ENCODE data around the gene NFASC.

NFASC gene

DNA sequence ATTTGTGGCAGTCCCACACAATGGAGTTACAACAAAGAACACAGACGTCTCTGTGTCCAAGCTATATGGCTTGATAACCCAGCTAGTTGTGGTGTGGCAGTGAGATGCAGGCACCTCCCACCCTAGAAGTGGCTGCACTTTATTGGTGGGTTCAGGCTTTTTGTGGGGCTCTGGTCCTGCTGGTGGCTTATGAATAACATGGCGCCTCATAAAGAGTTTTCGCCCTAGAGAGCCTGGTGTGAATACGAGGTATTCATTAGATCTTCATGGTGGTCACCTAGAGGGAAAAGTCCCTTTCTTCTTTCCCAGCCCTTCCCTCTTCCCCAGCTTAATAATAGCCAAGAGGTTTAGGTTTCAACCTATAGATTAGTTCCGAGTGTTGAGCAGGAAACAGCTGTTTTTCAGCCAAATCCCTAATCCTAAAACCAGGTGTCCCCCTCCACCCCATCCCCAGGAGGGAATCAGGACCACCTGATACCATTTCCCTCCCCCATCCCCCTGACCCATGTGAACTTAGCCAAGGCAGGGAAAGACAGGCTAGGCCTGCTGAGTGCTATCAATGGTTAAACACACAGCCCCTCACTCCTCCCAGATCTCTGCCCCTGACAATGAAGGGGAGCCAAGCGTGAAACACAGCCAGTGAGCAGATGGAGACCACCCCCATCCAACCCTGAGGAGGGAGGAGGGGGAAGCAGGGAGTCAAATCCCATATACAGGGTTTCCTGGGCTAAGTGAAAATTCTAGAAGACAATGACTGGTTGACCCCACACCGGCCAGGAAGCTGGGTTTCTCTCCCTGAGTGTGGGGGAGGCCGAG, 58.2 kb downstream of the NFASC start:
- TF ChIP-seq, protein P1, sequence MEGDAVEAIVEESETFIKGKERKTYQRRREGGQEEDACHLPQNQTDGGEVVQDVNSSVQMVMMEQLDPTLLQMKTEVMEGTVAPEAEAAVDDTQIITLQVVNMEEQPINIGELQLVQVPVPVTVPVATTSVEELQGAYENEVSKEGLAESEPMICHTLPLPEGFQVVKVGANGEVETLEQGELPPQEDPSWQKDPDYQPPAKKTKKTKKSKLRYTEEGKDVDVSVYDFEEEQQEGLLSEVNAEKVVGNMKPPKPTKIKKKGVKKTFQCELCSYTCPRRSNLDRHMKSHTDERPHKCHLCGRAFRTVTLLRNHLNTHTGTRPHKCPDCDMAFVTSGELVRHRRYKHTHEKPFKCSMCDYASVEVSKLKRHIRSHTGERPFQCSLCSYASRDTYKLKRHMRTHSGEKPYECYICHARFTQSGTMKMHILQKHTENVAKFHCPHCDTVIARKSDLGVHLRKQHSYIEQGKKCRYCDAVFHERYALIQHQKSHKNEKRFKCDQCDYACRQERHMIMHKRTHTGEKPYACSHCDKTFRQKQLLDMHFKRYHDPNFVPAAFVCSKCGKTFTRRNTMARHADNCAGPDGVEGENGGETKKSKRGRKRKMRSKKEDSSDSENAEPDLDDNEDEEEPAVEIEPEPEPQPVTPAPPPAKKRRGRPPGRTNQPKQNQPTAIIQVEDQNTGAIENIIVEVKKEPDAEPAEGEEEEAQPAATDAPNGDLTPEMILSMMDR (IDR thresholded peaks at IDR 0.05; ENCODE audit: insufficient read depth, low read depth, low read length, missing control alignments), result no peak
- no peak overlapping the region for H3K4me3 ChIP-seq (ENCODE audit: low read length)
- DNase-seq (ENCODE audit: low read depth), result no peak

- no peak for DNase-seq (ENCODE audit: low read depth)
- TF ChIP-seq, protein P1 (IDR thresholded peaks at IDR 0.05; ENCODE audit: insufficient read depth, low read depth, low read length, missing control alignments), result no peak
- H3K4me3 ChIP-seq (ENCODE audit: low read length), result no peak overlapping the region
These were observed 59.0 kb downstream of the NFASC start for GRCh38 chr1:204929487-204930154.

DNA sequence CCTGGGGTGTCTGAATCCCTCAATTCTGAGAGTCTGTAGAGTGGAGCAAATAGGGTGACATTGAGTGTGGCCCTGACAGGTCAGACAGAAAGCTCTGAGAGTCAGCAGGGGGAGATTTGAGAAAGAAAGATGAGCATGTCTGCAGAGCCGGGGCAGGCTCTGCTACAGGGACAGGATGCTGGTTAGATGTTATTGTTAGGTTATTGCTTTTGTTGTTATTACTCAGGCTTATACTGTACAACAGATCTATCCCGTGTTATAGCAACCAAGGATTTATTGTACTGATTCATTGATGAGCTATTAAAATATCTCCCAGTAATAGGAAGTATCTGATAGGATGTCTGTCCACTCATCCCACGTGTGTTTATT, 59.5 kb downstream of the NFASC start:
- TF ChIP-seq, protein P1 (IDR thresholded peaks at IDR 0.05; ENCODE audit: insufficient read depth, low read depth, low read length, missing control alignments), result no peak
- no peak for DNase-seq (ENCODE audit: low read depth)
- H3K4me3 ChIP-seq (ENCODE audit: low read length), result no peak overlapping the region

- TF ChIP-seq, protein P1 (IDR thresholded peaks at IDR 0.05; ENCODE audit: insufficient read depth, low read depth, low read length, missing control alignments), result no peak
- H3K4me3 ChIP-seq (ENCODE audit: low read length), result no peak overlapping the region
- no peak for DNase-seq (ENCODE audit: low read depth)
These were observed 60.7 kb downstream of the NFASC start for GRCh38 chr1:204931313-204931712.

DNA sequence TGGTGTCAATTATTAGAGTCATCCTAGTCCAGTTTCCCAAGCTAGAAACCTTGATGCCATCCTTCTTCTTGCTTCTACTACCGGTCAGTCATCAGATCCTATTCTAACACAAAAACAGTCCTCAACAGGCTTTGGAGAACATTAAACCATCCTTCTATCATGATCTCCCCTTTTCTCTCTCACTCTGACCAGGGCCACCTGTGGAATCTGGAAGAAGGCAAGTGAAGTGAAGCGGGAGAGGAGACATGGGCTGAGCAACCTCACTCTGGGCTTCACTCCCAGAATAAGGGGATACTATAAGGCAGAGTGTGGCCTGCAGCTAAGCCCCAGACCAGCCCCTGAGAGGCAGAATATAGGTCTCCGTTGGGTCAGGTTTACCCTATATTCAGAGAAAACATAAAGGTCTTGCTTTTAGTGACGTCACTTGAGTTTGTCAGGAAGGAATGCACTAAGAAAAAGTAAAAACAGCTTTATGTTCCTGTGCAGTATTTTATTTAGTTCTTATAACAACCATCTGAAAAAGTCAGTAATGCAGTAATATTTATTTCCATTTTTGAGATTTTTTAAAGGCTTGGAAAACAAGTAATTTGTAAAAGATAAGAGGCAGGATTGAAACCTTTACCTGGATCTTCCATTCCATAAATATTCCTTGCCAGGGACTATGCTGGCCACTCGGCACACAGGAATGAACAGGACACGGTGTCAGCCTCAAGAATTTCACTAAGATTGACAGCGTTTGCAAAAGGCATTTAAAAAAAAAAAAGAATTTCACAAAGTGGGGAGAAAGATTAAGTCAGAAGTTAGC, 61.3 kb downstream of the NFASC start:
- no peak overlapping the region for H3K4me3 ChIP-seq (ENCODE audit: low read length)

DNA sequence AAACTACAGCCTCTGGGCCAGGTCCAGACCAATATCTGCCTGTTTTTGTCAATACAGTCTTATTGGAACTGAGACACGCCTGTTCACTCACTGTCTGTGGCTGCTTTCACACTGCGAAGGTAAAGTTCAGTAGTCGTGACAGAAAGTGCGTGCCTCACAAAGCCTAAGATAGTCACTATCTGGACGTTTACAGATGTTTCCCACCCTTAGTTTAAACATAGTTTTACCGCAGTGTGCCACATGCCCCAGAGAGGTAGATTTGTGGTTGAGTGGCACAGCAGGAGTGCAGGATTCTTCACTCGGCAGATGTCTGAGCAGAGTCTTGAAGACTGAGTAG, 61.9 kb downstream of the NFASC start:
- TF ChIP-seq, protein P1 (IDR thresholded peaks at IDR 0.05; ENCODE audit: insufficient read depth, low read depth, low read length, missing control alignments), result no peak
- no peak for DNase-seq (ENCODE audit: low read depth)
- H3K4me3 ChIP-seq (ENCODE audit: low read length), result no peak overlapping the region

More for the DNA sequence above, 61.3 kb downstream of the NFASC start:
- TF ChIP-seq, protein P1 (IDR thresholded peaks at IDR 0.05; ENCODE audit: insufficient read depth, low read depth, low read length, missing control alignments), result no peak
- no peak for DNase-seq (ENCODE audit: low read depth)

Data from epithelial cell of esophagus (primary cell).